NCI-H69 (cell line): Measurements from ENCODE around the gene SLC25A30.

Experiments used
- DNase-seq: peaks from one replicate; lab custom pipeline; 2025; lab: John Stamatoyannopoulos, UW

The SLC25A30 gene, protein sequence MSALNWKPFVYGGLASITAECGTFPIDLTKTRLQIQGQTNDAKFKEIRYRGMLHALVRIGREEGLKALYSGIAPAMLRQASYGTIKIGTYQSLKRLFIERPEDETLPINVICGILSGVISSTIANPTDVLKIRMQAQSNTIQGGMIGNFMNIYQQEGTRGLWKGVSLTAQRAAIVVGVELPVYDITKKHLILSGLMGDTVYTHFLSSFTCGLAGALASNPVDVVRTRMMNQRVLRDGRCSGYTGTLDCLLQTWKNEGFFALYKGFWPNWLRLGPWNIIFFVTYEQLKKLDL

DNA sequence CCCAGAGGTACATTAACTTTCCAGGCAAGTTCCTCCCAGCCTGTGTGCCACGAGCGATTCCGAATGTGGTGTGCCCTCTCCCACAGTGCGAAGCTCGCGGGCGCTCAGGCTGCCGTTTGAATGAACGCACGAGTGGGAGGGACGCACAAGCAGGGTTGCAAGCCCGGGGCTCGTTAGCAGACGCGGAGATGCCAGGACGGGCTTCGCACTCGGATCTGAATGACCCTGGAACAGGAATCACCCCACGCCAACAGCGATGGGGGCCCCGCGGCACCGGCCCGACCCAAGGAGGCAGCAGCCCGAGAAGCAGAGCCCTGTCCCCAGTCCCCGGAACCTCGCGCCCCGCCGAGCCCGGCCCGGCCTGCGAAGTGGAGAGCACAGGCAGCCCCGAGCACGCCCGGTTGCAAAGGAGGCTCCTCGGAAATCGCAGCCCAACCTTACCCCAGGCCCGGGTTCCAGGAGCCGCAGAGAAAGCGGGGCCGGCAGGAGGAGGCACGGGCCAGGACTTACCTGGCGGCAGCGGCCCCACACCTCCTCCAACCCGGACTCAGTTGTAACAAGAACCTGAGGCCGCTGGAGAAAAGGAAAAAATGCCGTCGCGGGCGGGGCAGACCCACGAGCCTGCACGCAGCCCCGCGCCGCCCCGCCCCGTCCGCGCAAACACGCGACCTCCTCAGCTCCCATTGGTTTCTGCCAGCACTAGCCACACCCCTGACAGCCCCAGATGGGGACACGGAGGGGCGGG, at the start of gene SLC25A30:
SLC25A30 (minus strand) TSS at position 584 of the 745 bp plus-strand sequence. CDS start 6,948 bp downstream, outside the sequence.
- peak; percentile 89 for DNase-seq

DNA sequence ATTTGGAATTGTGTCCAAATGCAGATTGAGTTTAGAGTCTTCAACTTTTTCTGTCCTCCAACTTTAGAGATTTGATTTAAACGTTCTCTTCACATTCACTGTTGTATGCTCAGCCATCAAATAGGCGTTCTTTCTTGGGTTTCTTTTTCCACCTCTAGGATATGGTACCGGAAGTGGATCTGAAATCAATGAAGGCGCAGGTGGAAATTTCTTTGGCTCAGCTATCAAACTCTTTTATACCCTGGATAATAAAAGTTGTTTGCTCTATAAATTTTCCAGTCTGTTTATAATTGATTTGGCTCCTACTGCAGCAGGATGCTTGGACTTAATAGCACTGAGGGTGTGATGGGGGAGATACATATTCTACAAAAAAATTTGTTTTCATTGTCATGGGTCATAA, 48.2 kb upstream of the SLC25A30 start:
- no peak for DNase-seq

DNA sequence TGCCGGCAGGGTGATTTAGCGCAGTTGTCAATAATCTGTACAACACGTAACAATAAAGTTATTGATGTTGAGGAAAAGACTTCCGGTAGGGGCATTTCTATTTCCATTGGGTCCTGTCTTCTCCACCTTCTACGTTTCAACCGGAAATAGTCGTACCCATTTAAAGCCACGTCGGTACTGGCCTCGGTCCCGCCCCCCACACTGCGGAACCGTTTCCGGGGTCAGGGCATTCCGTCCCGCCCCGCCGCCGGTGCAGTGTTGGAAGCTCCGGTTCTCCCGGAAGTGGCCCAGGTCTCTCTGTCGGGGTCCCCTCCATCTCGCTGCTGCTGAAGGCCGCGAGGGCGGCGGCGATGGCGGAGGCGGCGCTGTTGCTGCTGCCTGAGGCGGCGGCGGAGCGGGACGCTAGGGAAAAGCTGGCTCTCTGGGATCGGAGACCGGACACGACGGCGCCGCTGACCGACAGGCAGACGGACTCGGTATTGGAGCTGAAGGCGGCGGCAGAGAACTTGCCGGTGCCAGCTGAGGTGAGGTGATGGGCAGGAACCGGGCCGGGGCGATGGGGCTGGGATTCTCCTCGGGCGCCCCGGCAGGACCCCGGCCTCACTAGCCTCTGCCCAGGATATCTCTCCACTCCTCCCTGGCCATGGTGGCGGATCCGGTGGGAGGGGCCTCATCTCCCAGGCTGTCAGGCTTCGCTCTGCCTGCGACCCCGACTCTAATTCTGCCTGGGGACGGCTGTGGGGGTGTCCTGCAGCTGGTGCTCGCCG, 46.7 kb upstream of the SLC25A30 start, which contains the start of gene COG3:
COG3 (plus strand) TSS at position 253 of the 767 bp plus-strand sequence; CDS start at position 351, 98 bp downstream.
- DNase-seq = peak; percentile 94

DNA sequence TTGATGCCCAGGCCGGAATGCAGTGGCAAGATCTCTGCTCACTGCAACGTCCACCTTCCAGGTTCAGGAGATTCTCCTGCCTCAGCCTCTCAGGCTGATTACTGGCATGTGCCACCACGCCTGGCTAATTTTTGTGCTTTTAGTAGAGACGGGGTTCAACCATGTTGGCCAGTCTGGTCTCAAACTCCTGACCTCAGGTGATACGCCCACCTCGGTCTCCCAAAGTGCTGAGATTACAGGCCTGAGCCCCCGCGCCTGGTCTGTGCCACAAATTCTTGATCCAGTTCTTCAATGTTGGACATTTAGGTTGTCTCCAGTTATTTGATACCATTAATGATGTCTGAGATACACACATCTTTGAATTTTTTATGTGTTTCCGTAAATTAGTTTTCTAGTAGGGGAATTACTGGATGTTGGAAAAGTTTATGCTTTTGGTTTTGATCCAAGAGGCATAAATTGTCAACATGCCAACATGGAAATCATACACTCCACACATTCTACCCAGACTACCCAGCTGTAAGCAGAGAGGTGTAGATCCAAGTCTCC, 46.0 kb upstream of the SLC25A30 start:
- DNase-seq = no peak

DNA sequence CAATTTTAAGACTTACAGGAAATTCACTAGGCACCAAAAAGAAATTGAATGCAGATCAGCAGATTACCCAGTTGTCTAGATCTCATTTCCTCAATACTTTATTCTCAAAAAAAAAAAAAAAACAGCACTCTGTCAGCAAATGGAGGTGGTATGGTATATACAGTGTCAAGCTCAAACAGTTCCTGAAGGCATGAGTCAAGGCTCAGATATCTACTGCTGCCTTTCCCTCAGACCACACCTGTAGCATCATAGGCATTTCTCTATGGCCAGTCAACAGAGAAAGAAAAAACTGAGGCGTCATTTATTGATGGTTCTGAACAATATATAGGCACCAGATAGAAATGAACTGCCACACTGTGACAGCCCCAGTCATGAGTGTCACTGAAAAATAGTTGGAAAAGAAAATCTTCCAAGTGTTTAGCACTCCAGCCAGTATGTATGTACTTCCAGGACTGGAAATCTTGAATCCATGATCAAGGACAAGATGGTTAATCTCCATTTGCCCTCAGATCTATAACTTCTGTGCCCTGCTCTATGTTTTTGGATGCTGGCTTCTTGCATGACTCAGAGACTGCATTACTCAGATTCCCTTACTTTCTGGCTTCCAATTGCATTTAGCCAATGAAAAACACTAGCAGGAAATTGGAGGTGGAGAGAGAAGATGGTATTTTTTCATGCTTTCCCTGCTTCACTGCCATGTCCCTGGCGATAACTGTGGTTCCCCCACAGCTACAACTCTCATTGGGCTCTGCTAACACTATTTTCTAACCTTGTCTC, 38.2 kb upstream of the SLC25A30 start:
- no peak for DNase-seq

DNA sequence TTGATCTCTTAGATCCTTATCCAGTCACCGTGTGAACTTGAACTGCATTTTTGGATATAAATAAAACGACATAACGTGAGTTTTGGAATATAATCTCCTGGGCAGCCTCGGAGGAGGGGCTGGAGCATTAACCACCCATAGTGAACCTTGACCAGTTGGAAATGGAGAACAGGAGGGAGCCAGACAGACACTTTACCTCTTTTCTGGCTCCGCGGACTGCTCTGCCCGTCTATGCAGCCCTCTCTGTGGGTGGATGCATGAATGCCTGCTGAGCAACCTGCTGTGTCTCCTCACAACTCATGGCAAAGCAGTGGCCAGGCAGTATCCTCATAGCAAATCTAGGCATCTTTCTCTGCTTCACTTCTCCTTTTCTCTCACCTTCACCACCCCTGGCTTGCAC, 36.0 kb upstream of the SLC25A30 start:
- DNase-seq = no peak

DNA sequence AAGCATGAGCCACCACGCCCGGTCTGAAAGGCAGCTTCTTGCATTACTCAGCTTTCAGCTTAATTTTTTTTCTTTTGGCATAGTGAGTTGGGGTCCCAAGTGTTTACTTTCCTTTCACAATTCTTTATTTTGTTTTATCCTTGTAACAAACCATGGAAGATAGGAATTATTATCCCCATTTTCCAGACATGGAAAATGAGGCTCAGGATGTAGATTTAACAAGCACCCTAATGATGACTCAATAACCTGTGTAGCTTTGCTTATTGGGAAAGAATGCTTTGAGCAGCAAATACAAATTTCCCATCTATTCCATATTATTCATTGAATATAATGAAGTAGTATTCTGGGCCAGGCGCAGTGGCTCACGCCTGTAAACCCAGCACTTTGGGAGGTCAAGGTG, 33.1 kb upstream of the SLC25A30 start:
- no peak for DNase-seq

DNA sequence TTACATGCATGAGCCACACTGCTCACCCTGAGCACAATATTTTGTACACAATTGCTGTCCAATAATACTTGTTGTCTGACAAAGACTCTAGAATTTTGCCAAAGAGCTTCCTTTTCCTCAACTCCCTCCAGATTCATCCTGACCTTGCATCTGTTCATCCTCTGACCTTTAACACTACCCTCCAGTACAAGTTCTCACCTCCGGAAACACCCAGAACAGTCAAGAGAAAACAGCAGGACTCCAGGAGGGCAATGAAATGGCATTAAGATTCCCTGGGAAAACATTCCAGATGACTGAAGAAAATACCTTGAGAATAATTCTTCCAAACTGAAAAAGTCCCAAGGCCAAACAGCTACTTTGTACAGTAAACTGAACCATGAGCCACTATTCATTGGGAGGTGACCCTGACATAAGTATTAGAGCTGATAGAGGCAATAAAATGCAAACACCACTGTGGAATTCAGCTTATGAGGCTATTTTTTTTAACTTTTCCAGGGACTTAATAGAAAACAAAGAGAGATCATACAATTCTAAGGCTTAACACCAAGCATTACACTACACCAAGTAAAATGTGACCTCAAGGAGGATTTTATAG, 30.9 kb upstream of the SLC25A30 start:
- no peak for DNase-seq

DNA sequence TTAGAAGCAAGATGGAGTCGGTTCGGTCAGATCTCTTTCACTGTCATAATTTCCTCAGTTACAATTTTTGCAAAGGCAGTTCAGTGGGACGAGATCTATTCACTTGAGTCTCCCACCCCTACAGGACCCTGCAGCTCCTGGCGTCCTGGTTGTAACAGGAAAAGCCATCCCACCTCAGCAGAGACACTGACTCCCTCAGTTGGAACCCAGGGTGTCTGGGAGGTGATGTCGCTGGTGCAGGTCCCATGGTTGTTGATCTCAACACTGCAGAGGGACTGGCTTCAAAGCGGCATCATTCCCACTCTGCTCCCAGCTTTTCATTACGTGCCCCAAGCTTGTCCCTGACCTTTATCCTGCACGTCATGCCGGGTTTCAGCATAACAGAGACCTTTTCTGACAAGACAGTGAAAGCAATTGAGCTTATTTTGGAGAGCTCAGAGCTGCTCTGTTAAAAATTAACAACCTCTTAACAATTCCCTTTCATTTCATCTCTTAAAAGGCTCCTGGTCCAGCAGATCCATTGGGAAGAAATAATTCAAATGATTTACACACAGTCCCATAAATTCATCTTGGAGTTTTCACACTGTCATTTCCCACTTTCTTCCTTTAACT, 29.0 kb upstream of the SLC25A30 start:
- no peak for DNase-seq

DNA sequence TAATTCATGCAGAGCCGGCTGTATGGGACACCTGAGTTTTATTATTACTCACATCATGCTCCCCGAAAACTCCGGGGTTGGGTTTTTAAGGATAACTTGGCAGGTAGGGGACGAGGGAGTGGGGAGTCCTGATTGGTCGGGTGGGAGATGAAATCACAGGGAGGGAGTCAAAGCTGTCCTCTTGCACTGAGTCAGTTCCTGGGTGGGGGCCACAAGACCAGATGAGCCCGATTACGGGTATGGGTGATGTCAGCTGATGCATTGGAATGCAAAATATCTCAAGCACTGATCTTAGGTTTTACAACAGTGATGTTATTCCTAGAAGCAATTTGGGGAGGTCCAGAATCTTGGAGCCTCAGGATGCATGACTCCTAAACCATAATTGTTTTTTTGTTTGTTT, 28.0 kb upstream of the SLC25A30 start:
- no peak for DNase-seq

DNA sequence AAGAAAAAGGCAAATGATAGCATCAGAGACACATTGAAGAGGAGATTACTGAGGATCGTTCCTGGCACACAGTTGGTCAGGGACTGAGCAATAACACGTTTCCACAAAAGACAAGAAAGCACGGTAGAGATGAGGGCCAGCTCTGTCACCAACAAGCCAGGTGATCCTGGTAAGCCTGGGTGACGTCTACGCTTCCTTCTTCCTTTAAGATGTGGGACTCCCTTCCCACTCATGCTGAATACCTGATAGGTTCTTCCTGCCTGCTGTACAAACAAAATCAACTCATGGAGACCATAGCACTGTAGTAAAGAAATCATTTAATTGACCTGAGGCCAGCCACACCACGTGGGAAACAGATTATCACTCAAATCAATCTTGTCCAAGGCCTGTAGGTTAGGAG, 26.9 kb upstream of the SLC25A30 start:
- no peak for DNase-seq

DNA sequence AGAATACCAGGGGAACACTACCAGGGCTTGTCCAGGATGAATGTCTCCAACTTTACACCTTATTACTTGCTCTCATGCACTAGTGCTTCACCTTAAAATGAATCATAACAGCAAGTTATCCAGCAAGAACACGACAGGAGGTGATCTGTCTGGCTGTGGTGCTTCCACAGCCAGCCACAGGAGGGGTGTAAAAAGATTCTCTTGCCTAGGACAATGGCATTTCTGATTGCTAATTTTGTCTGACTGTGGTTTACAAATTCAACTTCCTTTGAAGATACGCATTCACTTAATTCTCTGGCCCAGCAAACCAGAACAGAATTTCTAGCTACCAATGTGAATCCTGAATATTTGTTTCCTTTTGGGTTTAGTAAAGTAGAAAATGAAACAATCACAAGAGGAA, 23.5 kb upstream of the SLC25A30 start:
- no peak for DNase-seq

DNA sequence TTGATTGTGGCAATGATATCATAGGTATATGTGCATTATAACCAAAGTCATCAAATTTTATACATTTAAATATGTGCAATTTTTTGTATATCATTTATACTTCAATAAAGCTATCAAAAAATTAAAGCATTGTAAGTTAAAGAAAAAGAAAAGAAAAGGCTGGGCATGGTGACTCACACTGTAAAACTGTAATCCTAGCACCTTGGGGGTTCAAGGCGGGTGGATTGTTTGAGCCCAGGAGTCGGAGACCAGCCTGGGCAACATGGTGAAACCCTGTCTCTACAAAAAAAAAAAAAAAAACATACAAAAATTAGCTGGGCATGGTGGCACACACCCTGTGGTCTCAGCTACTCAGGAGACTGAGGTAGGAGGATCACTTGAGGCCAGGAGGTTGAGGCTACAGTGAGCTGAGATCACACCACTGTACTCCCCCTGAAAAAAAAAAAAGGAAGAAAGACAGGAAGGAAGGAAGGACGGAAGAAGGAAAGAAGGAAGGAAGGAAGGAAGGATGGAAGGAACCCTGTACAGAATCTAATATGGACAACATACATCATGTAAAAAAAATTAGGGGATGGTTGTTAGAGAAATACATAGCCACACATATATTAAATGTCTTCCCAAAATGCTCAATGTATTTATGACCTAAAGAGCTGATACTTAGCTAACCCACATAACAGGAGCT, 21.7 kb upstream of the SLC25A30 start:
- DNase-seq = no peak

DNA sequence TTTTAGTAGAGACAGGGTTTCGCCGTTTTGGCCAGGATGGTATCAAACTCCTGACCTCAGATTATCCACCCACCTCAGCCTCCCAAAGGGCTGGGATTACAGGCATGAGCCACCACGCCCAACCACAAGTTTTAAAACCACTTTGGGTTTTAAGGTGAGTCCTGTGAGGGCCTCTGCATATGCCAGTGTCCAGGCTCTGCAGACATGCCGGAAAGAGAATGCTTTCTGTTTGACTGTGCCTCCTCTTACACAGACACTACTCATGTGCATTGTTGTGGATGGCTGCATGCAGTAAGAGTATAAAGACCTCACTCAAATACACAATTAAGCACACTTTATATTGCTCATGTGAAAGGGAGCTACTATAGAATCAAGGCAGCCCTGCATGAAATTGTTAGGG, 20.8 kb upstream of the SLC25A30 start:
- no peak for DNase-seq

DNA sequence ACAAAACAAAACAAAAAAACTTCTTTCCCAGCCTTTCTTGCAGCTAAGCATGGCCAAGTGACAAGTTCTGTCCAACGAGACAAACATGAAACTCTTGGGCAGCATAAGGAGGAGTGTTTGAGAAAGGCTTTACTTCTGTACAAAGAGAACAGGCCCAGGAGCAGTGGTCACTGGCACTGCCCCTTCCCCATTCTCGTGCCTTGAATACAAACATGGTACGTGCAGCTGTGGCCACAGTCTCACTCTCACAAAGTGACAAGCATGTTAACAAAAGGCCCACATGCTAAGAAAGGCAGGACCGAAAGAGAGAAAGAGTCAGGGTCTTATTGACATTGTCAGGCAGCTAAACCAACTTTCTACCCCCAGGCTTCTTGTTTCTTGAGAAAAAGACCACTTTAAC, 19.8 kb upstream of the SLC25A30 start:
- no peak for DNase-seq

DNA sequence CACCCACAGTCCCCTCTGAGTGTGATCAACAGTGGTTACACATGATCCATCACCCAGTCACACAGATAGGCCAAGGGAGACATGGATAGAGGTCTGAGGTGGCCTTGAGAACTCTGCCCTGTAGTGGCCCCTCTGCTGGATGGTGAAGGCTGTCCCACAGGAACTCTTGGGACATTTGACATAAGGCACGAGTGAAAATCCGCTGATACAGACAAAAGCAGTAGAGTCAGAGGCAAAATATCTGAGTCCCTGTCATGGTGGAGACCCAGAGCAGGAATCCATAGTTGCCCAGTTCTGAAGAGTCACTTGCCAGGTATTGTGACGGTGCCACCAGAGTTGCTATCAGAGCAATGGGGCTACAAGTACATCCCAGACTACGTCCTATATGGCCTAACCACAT, 18.8 kb upstream of the SLC25A30 start:
- no peak for DNase-seq

DNA sequence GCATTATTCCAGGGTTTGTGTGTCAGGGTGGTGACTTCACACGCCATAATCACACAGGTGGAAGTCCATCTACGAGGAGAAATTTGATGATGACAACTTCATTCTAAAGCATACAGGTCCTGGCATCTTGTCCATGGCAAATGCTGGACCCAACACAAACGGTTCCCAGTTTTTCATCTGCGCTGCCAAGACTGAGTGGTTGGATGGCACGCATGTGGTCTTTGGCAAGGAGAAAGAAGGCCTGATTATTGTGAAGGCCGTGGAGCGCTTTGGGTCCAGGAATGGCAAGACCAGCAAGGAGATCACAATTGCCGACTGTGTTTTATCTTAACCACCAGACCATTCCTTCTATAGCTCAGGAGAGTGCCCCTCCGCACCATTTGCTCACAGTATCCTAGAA, 18.2 kb upstream of the SLC25A30 start:
- no peak for DNase-seq

DNA sequence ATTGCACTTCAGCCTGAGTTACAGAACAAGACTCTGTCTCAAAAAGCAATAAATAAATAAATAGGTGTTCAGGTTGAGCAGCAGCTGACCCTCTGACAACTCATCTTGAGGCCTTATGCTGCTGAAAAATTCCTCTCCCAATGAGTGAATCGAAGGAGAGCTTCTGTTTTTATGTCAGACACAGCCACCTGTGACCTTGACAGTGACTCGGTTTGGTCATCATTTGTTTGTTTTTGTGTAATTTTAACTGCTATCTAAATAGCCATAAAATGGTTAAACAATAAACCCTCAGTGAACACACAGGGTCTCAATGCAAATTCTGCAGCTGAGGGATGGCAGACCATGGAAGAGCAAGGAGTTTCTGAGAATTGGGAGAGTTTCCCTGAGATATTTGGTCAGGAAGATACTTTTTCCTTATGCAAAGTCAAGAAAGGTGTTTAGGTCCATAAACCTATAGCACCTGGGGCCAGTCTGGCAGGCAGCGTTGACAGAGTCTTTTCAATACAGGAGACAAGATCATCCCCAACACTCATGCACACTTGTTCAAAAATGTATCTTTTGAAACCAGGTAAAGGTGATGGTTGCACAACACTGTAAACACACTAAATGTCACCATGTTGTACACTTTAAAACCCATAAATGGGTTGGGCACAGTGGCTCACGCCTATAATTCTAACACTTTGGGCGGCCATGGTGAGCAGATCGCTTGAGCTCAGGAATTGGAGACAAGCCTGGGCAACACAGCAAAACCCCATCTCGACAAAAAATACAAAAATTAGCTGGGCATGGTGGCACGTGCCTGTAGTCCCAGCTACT, 16.6 kb upstream of the SLC25A30 start:
- DNase-seq = peak; percentile 19

DNA sequence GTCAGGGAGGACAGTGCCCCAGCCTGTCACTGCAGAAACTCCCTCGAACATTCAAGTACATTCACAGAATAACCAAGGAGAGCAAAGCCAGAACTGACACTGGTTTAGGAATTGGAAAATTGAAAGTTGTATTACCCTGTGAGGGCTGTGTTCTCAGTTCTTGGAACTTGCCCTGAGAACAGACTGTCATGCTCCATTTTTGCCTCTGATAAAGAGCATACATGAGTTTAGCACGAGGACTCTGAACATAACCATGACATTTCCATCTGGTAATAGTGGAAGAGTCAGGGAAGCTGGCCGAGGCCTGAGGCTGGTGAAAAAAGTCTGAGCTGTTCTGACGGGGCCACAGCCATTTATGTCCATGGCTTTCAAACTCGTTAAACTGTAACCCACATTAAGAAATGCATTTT, 15.2 kb upstream of the SLC25A30 start:
- no peak for DNase-seq
